GM21619 (cell line): Measurements from ENCODE around the gene ADAMTSL2.

ENCODE experiments used
- ATAC-seq: cut with Tn5 transposase; IDR thresholded peaks from one replicate; pipeline ENCODE4 v1.9.1; 2021; ENCODE audit not compliant: unreplicated experiment

The ADAMTSL2 gene

GRCh38 chr9:133618726-133619125 is 84.2 kb downstream of the ADAMTSL2 start:
- ATAC-seq = no peak

GRCh38 chr9:133619791-133620190 is 85.3 kb downstream of the ADAMTSL2 start:
- no peak for ATAC-seq

- no peak for ATAC-seq
These were observed 87.3 kb downstream of the ADAMTSL2 start for GRCh38 chr9:133621725-133622267.

- ATAC-seq = no peak
These were observed 88.1 kb downstream of the ADAMTSL2 start for GRCh38 chr9:133622555-133622954.
